IPS-18c (cell line): Measurements from ENCODE around the gene CENPP.
A peak's percentile ranks its signal among the peaks of the same experiment; 100 is the strongest.

Experiments used
- H3K4me3 ChIP-seq: 2 replicates; pipeline ENCODE4 v1.7.0; 2013; ENCODE audit warnings: low read depth, mild to moderate bottlenecking, low read length, moderate library complexity; ENCODE audit not compliant: insufficient read depth
- H3K9me3 ChIP-seq: one replicate; pipeline ENCODE4 v1.6.1; 2013; ENCODE audit warnings: mild to moderate bottlenecking, low read length, moderate library complexity; ENCODE audit not compliant: control insufficient read depth, insufficient read depth

CENPP gene

GRCh38 chr9:92668746-92669526, 343.2 kb downstream of the CENPP start:
- Histone ChIP-seq H3K4me3 (peak overlapping the region; percentile 99), H3K9me3 (no peaks in the 10 kb centered on the region)

GRCh38 chr9:92669527-92669889, 343.8 kb downstream of the CENPP start:
- H3K4me3 ChIP-seq, result peak overlapping the region; percentile 99

More at GRCh38 chr9:92669527-92669889, 343.8 kb downstream of the CENPP start:
- H3K9me3 ChIP-seq, result no peaks in the 10 kb centered on the region
